Endodermal cell (in vitro differentiated cells): Measurements from ENCODE around the gene DROSHA. TPM values are rescaled to one million over a fixed set of nuclear protein-coding genes. Genes with fewer than 3 reads are reported as not detected.

Source experiments
- DNase-seq: peaks from one replicate; pipeline ENCODE4 v3.0.0-alpha.2; 2017
- H3K27ac ChIP-seq: 2 replicates; pipeline ENCODE4 v1.5.1; 2013; ENCODE audit warnings: mild to moderate bottlenecking, low read depth, low read length, moderate library complexity
- H3K27me3 ChIP-seq: 2 replicates; pipeline ENCODE4 v1.6.1; 2013; ENCODE audit warnings: mild to moderate bottlenecking, low read length, moderate library complexity; ENCODE audit not compliant: insufficient read depth, control insufficient read depth, poor library complexity, severe bottlenecking
- H3K36me3 ChIP-seq: 2 replicates; pipeline ENCODE4 v1.7.0; 2013; ENCODE audit warnings: mild to moderate bottlenecking, low read length, moderate library complexity; ENCODE audit not compliant: control insufficient read depth, insufficient read depth
- H3K4me1 ChIP-seq: one replicate; pipeline ENCODE4 v1.7.0; 2013; ENCODE audit warnings: low read length; ENCODE audit not compliant: control insufficient read depth, insufficient read depth
- H3K4me3 ChIP-seq: 2 replicates; pipeline ENCODE4 v1.5.1; 2013; ENCODE audit warnings: mild to moderate bottlenecking, low read length, moderate library complexity
- H3K9ac ChIP-seq: 2 replicates; pipeline ENCODE4 v1.6.1; 2013; ENCODE audit warnings: mild to moderate bottlenecking, low read length, moderate library complexity; ENCODE audit not compliant: poor library complexity, severe bottlenecking; ENCODE audit errors: extremely low read depth
- H3K9me3 ChIP-seq: 2 replicates; pipeline ENCODE4 v1.6.1; 2013; ENCODE audit warnings: mild to moderate bottlenecking, low read length, moderate library complexity; ENCODE audit not compliant: control insufficient read depth
- H3K27ac Mint-ChIP-seq: 2 replicates; pipeline ENCODE4 v1.8.0; 2020; ENCODE audit warnings: mixed read lengths
- H3K27me3 Mint-ChIP-seq: 2 replicates; pipeline ENCODE4 v1.8.0; 2021; ENCODE audit warnings: mild to moderate bottlenecking, mixed read lengths; ENCODE audit not compliant: insufficient read depth
- H3K36me3 Mint-ChIP-seq: 2 replicates; pipeline ENCODE4 v1.8.0; 2020; ENCODE audit warnings: low read depth, mixed read lengths
- H3K4me1 Mint-ChIP-seq: 2 replicates; pipeline ENCODE4 v1.8.0; 2020; ENCODE audit warnings: mixed read lengths
- H3K4me3 Mint-ChIP-seq: 2 replicates; pipeline ENCODE4 v1.8.0; 2020; ENCODE audit warnings: mild to moderate bottlenecking, moderate library complexity, mixed read lengths
- H3K9me3 Mint-ChIP-seq: 2 replicates; pipeline ENCODE4 v1.8.0; 2020; ENCODE audit warnings: mild to moderate bottlenecking, mixed read lengths
- WGBS, 2 experiments: methylation state at CpG; one replicate each; pipeline versions ENCODE4 v1.1.5 to v1.1.7; 2013; ENCODE audit warnings: missing lambda C conversion rate in 2 of 2, mixed read lengths in 1 of 2; ENCODE audit not compliant: insufficient coverage in 1 of 2, insufficient read length in 1 of 2; 5-methylcytosine and 5-hydroxymethylcytosine counted together
- total RNA-seq, 2 donors: library from RNA; stranded (reverse); fragmentation: NEBNext Ultra II Directional in 1 of 2; extraction: Animal tissue kit (Norgen Biotek cat#: 25700) in 1 of 2; gene quantifications; 2 replicates in 1 of 2; 3 replicates in 1 of 2; pipeline ENCODE4 v1.2.1, GENCODE V29; 2021
- TF ChIP-seq, protein P1 (sequence below): fragments of 200-600 bp; sonication (generic); conservative IDR thresholded peaks from 2 replicates; pipeline ENCODE4 v1.5.0; 2021; ENCODE audit warnings: antibody characterized with exemption, mild to moderate bottlenecking

DROSHA gene
- total RNA-seq, 2 donors from 2014 or later, result 116 to 132 TPM

DNA sequence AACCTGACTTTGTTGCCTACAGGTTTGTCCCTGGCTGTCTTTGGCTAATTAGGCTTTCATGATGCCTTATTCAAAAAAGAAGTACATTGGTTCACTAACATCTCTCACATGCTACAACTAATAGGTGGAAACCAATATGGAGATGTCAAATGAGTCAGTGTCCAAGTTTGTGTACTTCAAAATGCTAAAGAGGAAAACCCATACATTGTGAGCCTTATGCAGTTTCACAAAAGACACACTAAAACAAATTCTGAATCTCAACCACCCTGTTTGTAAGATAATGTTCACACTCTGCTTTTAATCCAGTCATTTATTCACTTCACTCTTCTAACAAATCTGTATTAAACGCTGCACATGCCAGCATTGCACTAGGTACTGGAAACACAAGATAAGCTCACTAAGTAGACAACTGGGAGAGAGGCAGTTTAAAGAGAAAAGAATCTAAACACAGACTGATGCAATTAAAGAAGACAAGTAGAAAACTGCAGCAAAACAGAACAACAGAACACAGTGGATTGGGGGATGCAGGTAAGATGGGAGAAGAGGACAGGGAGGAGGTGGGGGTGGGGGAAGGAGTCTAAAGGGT lies 104.1 kb downstream of the DROSHA start:
- Histone ChIP-seq H3K27me3 (no peaks in the 10 kb centered on the region), H3K4me1 (peaks cover 34% of the 10 kb centered on the region), H3K36me3 (peaks cover 53% of the 10 kb centered on the region), H3K27ac (no peak overlapping the region), H3K9ac (peak overlapping the region; percentile 7), H3K4me3 (peak overlapping the region; percentile 6), H3K9me3 (no peaks in the 10 kb centered on the region)
- no peak for DNase-seq
- Mint-ChIP-seq H3K4me1 (peaks cover 43% of the 10 kb centered on the region), H3K9me3 (no peaks in the 10 kb centered on the region), H3K27ac (peak overlapping the region; percentile 82), H3K4me3 (no peak overlapping the region), H3K36me3 (peaks cover 35% of the 10 kb centered on the region), H3K27me3 (no peaks in the 10 kb centered on the region)
- TF ChIP-seq, protein P1, sequence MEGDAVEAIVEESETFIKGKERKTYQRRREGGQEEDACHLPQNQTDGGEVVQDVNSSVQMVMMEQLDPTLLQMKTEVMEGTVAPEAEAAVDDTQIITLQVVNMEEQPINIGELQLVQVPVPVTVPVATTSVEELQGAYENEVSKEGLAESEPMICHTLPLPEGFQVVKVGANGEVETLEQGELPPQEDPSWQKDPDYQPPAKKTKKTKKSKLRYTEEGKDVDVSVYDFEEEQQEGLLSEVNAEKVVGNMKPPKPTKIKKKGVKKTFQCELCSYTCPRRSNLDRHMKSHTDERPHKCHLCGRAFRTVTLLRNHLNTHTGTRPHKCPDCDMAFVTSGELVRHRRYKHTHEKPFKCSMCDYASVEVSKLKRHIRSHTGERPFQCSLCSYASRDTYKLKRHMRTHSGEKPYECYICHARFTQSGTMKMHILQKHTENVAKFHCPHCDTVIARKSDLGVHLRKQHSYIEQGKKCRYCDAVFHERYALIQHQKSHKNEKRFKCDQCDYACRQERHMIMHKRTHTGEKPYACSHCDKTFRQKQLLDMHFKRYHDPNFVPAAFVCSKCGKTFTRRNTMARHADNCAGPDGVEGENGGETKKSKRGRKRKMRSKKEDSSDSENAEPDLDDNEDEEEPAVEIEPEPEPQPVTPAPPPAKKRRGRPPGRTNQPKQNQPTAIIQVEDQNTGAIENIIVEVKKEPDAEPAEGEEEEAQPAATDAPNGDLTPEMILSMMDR, result no peak
- 88 to 100% methylated on average over 1 of the region's 1 CpG for WGBS, 2 experiments

DNA sequence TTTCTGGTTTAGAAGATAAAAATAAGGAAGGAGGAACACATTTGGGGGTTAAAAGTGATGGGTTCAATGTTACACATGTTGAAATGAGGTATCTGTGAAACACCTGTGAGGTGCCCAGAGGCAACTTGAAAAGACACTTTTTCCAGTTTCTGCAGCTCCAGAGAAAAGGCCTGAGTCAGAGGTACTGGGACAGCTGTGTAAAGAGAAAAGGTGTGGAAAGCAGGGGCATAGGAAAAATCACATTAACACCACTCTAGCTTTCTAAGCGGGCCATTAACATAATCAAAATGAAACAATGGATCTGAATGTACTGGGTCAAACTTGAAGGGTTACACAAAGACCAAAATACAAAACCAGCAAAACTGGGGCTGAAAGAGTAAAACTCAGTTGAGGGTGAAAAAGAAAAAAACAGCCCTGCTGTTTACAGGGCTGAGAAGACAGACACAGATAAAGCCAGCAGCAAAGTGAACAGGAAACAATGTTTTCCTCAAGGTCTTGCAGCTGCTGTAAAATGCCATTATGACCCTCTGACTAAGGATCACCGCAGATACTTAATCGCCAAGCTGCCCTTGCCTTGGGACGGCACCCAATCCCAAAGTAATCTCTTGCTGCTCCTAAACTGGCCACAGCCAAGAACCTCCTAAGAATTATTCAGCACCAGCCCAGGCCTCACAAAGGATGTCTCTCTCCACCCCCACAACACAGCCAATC lies 104.7 kb downstream of the DROSHA start:
- TF ChIP-seq, protein P1, result no peak
- peak overlapping the region; percentile 82 for H3K27ac Mint-ChIP-seq
- Histone ChIP-seq H3K36me3 (peaks cover 55% of the 10 kb centered on the region), H3K27me3 (no peaks in the 10 kb centered on the region), H3K27ac (no peak overlapping the region), H3K9me3 (no peaks in the 10 kb centered on the region), H3K4me3 (no peak overlapping the region), H3K9ac (peak overlapping the region; percentile 7), H3K4me1 (peaks cover 34% of the 10 kb centered on the region)
- peak overlapping the region; percentile 17 for H3K4me3 Mint-ChIP-seq
- H3K36me3 Mint-ChIP-seq, result peaks cover 34% of the 10 kb centered on the region
- peak; percentile 61 for DNase-seq
- H3K27me3 Mint-ChIP-seq, result no peaks in the 10 kb centered on the region
- no peaks in the 10 kb centered on the region for H3K9me3 Mint-ChIP-seq
- H3K4me1 Mint-ChIP-seq, result peaks cover 46% of the 10 kb centered on the region
- 60% methylated on average over 1 to 4 of the region's 4 CpGs for WGBS, 2 experiments

DNA sequence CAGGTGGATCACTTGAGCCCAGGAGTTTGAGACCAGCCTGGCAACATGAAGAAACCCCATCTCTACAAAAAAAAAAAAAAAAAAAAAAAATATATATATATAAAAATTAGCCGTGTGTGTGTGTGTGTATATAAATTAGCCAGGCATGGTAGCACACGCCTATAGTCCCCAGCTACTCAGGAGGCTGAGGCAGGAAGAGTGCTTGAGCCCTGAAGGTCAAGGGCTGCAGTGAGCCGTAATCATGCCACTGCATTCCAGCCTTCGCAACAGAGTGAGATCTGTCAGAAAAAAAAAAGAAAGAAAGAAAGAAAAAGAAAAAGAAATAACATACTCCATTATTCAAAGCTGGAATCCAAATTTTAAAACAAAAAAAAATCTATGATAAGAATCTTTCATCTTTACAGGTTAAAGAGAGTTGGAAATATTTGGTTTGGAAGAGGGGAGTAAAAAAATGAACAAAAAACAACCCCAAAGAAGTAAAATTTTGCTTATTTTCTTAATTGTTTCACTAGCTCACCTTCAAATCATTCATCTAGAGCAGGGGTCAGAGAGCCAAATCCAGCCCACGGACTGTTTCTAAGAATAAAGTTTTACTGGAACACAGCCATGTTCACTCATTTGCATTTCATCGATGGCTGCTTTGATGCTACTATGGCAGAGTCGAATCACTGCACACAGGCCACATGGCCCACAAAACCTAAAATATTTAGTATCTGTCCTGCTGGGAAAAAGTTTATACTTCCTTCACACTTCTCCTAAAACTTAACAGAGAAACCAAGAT lies 109.9 kb downstream of the DROSHA start:
- DNase-seq, result no peak
- peaks cover 28% of the 10 kb centered on the region for H3K4me1 Mint-ChIP-seq
- Histone ChIP-seq H3K9ac (no peak overlapping the region), H3K27ac (no peak overlapping the region), H3K4me1 (peaks cover 22% of the 10 kb centered on the region), H3K9me3 (peaks cover 8% of the 10 kb centered on the region), H3K27me3 (no peaks in the 10 kb centered on the region), H3K4me3 (no peak overlapping the region), H3K36me3 (peaks cover 73% of the 10 kb centered on the region)
- H3K36me3 Mint-ChIP-seq, result peaks cover 37% of the 10 kb centered on the region
- peak overlapping the region; percentile 57 for H3K27ac Mint-ChIP-seq
- WGBS, 2 experiments, result 94 to 95% methylated on average over 4 to 7 of the region's 7 CpGs
- H3K27me3 Mint-ChIP-seq, result no peaks in the 10 kb centered on the region
- no peaks in the 10 kb centered on the region for H3K9me3 Mint-ChIP-seq
- no peak overlapping the region for H3K4me3 Mint-ChIP-seq
- TF ChIP-seq, protein P1, result no peak
